Muscle of arm (tissue), 12 donors: ENCODE measurements around the gene SPSB1. TPM values are rescaled to one million over a fixed set of nuclear protein-coding genes. Genes with fewer than 3 reads are reported as not detected.

Source experiments
- DNase-seq: peaks from one replicate; pipeline ENCODE4 v3.0.0-alpha.2; 2013
- polyA plus RNA-seq, 12 donors: library from polyadenylated mRNA; unstranded; fragments of 120-200 nt; gene quantifications; one replicate each; pipeline ENCODE4 v1.2.1, GENCODE V29; 2013; ENCODE audit not compliant: insufficient read length in 12 of 12

The SPSB1 gene
- polyA plus RNA-seq, 12 donors: 5.4 to 11.4 (median 7.0) TPM; not detected in 1

- DNase-seq: no peak
Measured at GRCh38 chr1:9317591-9318417, 25.1 kb downstream of the SPSB1 start.

DNA sequence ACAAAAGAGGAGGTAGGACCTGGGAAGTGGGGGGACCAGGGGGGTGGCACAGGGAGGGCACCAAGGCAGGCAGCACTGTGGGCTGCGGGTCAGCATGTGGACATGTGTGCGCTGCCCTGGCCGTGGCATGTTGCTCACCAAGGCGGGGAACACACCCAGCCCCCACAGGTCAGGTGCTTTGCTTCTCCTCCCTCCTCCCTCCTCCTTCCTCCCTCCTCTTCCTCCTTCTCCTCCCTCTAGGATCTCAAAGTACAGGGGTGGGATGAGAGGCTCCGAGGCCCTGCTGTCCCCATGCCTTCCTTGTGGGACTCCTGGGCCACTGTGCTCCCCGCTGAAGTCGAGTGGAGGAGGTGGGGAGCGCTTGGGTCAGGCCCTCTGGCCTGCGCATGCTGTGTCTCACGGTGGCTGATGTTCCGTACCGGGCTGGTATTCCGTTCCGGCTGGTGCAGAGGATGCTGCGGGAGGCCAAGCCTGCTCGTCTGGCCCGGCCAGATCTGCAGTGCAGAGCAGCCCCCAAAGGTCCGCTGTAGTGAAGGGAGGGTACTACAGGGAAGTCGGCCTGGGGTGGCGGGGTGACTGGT lies 26.6 kb downstream of the SPSB1 start:
- DNase-seq: no peak

DNA sequence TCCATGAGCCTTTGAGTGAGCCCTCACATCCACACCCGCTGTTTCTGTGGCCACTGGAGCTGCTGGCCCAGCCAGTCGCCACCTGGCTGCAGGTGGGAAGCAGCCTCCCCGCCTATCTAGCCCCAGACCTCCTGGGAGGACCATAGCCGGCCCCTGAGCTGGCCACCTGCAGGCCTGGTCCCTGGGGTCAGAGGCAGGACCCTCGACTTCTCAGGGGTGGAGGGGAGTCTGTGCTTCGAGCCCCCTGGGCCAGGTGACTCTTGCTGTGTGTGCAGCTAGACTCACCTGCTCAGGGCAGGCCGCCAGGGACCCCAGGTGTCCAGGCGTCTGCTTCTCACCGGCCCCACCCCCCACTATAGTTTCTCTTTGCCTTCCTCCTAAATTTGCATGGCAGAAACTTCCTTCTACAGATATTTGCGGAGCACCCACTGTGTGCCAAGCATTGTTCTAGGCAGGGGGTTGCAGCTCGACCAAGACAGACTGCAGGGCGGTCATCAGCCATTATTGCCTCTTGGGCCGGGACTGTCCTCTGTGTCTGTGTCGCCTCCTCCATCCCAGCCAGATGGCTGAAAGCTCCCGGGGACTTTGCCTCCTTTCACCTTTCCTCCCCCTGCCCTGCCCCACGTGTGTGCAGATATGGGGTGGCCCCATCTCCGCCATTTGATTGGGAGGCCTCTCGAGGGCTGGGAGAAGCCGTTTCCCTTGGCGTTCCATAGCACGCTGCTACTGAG lies 27.3 kb downstream of the SPSB1 start:
- DNase-seq: no peak

DNA sequence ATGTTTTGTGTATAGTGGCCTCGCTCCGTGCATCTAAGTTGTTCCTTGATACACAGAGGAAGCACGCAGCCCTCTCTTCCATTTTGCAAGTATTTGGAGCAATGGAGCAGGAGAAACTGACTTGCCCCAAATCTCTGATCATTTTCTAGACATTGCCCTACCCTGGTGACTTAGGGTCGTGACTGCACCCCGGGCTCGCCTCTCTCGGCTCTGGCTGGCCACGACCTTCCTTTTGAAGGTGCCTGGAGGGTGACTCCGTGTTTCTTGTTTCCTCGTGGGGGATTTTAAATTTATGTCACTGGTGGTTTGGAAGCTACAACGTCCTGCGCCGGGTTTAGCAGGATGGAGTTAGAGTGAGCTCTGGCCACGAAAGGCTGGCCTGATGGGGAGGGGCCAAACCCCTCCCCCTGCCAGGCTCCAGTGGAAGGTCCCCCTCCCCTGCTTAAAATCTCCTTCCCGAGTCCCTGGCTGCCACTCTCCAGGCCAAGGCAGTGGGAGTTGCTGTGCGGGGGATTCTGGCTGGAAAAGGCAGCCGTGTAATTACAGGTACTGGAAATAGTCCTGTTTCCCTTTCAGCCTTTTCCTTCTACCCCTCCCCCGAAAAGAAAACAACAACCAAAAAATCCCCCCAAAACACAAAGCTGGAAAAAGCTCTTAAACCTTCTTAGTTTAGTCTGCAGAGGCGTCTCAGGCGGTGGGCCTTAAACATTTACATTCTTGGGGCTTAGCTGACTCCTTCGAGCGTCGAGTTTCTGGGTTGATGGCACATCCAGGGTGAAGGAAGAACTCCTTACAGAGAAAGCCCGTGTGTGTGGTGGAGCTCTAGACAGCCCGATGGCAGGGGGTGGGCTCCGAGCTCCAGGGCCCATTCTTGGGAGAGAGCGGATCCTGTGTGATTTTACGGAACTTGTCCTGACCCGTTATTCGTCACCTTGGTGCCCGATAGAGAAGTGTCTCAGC lies 28.1 kb downstream of the SPSB1 start:
- no peak for DNase-seq

DNA sequence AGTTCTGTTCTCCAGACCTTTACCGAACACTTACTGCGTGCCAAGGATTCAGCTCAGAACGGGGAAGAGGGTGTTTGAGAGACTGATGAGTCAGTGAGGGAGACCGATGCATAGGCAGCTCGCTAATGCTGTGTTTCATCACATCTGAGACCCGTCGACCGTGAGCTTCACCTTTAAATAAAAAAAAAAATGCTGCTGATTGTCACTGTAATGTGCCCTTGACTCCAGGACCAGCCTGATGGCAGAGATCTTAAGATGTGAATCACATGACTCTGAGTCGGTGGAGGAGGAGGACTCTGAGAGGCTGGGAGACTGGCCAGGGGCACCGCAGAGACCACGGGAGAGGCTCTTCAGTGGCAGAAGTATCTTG lies 28.8 kb downstream of the SPSB1 start:
- no peak for DNase-seq

GRCh38 chr1:9321986-9322660 lies 29.4 kb downstream of the SPSB1 start:
- no peak for DNase-seq

- DNase-seq: no peak
Measured at GRCh38 chr1:9322661-9323244, 30.1 kb downstream of the SPSB1 start.

DNA sequence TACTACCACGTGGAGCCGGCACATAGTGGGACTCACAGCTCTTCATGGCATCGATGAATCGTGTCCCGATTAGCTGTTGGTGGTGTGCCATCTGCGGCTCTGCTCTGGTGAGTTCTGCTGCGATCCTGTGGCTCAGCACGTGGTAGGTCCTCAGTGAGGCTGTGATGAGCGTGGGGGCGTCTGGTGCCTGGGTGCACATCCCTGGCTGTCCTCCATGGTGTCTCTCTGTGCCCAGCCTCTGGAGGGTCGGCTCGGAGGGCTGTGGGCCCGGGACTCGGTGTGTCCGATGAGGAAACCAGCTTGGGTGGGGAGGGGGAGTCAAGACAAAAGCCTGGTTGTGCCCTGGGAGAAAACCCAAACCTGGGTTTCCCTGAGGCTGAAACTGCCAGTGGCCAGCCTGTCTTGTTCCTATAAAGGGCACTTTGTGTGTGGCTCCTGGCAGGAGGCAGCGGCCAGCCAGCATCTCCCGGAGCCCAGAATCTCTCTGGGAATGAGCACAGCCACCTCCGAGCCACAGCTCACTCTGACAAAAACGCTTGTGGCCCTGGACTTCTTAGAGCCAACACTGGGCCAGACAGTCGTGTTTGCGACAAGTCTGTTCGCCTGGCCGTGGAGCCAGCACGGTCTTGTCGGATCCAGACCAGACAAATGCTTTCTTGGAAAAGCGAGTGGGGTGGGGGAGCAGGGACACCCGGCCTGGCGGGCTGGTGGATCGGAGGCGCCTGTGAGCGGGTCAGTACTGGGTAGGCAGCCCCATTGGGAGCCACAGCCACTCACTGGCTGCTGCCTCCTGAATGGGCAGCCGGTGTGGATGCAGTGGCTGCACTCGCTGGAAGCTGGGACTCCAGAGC lies 31.8 kb downstream of the SPSB1 start:
- no peak for DNase-seq

GRCh38 chr1:9326596-9326995 lies 33.9 kb downstream of the SPSB1 start:
- DNase-seq: no peak

DNA sequence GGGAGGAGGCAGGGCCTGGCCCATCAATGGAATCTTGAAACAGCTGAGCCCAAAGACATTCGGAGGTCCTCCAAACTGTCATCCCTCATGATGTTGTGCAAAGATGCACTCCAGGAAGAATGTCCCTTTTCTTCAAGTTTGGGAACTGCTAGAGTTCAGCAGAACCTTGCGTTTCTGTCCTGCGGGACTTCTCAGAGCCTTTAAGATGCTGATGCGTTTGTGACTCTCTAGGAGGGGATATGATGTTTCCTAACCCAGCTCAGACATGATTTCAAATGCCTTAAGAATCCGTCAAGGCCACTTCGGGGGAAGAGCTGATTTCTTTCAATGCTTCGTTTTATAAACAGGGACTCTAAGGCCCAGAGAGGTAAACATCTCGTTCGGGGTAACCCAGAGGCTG lies 35.5 kb downstream of the SPSB1 start:
- DNase-seq: no peak

GRCh38 chr1:9328715-9329114 lies 36.0 kb downstream of the SPSB1 start:
- DNase-seq: no peak

GRCh38 chr1:9331016-9331415 lies 38.3 kb downstream of the SPSB1 start:
- no peak for DNase-seq

GRCh38 chr1:9331558-9332346 lies 39.1 kb downstream of the SPSB1 start:
- no peak for DNase-seq

DNA sequence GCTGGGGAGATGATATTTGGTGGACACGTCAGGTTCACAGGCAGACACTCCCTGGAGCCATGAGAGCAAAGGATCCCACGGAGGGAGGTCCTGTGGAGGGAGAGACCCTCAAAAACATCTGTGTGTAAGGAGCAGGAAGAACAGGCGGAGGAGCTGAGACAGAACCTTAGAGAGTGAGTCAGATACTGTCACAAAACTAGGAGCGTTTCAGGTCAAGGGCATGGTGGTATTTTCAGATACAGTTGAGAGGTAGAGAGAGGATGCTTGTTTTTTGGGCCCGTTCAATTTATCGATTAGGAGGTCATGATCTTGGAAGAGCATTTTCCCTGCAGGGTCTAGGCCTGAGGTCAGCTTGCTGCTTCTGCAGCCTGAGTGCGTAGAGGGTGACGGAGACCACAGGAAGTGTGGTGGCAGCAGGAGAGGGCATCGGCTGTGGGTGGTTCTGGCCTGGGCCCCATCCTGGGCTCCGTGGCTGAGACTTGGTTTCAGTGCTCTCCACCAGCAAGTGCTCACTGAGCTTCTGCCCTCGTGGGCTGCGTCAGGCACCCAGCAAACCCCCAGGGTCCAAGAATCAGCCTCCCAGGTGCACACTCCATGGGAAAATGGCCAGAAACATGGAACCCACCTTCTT lies 39.9 kb downstream of the SPSB1 start:
- DNase-seq: no peak

GRCh38 chr1:9338397-9339246 lies 45.9 kb downstream of the SPSB1 start:
- peak; percentile 86 for DNase-seq

DNA sequence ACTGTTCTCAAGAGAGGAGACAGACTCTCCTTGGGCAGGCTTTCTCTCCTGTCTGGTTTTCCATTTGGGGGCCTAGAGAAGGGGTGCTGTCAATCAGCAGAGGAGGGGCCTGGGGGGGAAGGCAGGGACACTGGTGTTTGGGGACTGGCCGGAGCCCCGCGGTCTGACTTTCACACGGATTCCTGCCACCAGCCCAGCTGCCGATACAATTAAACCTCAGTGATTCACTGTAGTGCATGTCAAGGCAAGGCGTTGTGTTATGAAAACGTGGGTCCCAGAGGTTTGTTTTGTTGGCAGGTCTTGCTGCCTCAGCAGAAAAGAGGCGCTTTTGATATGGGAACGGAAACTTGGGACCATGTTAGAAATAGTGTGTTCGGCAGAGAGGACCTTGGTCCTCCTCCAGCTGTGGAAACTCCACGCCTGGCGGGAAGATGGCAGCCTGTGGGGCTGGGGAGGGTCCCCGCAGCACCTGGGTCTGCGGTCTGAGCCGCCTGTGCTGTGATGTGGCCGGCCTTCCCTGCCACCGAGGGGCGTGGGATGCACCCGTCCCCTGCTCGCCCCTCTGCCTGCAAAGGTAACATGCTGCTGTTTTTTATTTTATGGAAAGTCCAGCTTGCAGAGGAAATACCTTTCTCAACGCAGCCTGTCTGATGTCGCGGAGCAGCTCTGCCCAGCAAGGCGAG lies 47.6 kb downstream of the SPSB1 start:
- peak; percentile 81 for DNase-seq

GRCh38 chr1:9340864-9341263 lies 48.2 kb downstream of the SPSB1 start:
- DNase-seq: peak; percentile 53
